ENCODE data around the gene RANBP17. TPM values are rescaled to one million over a fixed set of nuclear protein-coding genes. Genes with fewer than 3 reads are reported as not detected.

Gene RANBP17
- total RNA-seq, 1 donor from 2014 or later = not detected

DNA sequence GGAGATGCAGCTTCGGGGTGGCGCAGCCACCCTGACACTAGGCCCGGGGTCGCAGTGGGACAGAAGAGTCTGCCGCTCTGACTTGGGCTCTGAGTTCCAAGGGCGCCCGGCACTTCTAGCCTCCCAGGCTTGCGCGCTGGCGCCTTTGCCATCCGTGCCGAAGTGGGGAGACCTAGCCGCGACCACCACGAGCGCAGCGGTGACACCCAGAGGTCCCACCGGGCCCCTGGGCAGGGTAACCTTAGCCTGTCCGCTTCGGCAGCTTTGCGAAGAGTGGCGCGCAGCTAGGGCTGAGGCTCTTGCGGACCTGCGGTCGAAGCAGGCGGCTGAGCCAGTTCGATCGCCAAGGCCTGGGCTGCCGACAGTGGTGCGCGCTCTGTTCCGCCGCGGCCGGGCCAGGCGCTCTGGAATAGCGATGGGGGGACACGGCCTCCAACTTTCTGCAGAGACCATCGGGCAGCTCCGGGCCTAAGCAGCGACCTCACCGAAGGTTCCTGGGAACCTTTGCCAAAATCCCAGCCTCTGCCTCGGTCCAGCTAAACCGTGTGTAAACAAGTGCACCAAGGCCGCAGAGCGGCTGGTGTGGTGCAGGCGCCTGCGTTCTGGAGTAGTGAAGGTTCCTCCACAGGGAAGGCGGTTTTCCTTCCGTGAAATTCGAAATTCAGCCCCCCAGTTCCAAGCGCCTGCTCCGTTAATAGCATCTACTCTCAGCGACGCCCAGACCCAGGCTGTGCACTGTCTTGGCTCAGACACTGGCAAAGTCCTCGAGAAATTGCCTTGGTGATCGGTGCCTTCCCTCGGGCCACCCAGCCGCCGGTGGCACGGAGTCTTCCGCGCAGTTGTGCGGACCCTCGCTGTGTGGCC, 454.7 kb downstream of the RANBP17 start:
- intact Hi-C loops (cut with micrococcal nuclease) = loop anchor here (5.0 kb wide), 1 partner anchor 1921 kb away; the partner anchor contains the start of gene NKX2-5
- H3K4me1 Mint-ChIP-seq = peaks cover 3% of the 10 kb centered on the region
- peaks cover 3% of the 10 kb centered on the region for H3K9me3 Mint-ChIP-seq
- no peak overlapping the region for H3K4me3 Mint-ChIP-seq
- peak overlapping the region; percentile 45 for H3K27ac Mint-ChIP-seq
- peaks cover 6% of the 10 kb centered on the region for H3K36me3 Mint-ChIP-seq (ENCODE audit: low read depth)
- H3K27me3 Mint-ChIP-seq = peaks cover 73% of the 10 kb centered on the region
- DNase-seq = no peak

DNA sequence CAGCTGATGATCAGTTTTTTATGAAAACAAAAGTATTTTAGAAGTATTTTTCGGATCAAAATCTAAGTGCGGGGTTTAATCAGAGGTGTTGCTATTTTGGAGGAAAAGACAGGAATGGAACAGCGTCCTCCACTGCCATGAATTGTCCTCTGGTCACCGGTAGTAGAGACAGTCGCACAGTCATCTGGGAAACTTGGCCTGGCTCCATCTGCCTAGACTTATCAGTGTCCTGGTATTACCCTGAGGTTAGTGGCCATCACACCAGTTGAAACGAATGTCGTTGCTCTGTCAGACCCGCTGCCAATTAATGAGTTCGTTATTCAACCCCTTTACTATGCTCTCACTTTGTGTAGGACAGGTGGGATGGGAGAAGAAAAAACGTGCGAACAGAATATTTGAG, 455.4 kb downstream of the RANBP17 start:
- Mint-ChIP-seq H3K27ac (no peak overlapping the region), H3K36me3 (ENCODE audit: low read depth) (peaks cover 6% of the 10 kb centered on the region), H3K4me1 (peaks cover 3% of the 10 kb centered on the region), H3K9me3 (peaks cover 3% of the 10 kb centered on the region), H3K4me3 (no peak overlapping the region), H3K27me3 (peaks cover 77% of the 10 kb centered on the region)
- no peak for DNase-seq
- intact Hi-C loops (cut with micrococcal nuclease) = loop anchor here (5.0 kb wide), 1 partner anchor 1920 kb away; the partner anchor contains the start of gene NKX2-5

GRCh38 chr5:171318026-171318425, 456.2 kb downstream of the RANBP17 start:
- peaks cover 78% of the 10 kb centered on the region for H3K27me3 Mint-ChIP-seq
- no peak for DNase-seq
- H3K27ac Mint-ChIP-seq = no peak overlapping the region
- no peak overlapping the region for H3K4me3 Mint-ChIP-seq
- peaks cover 4% of the 10 kb centered on the region for H3K36me3 Mint-ChIP-seq (ENCODE audit: low read depth)
- peaks cover under 1% of the 10 kb centered on the region for H3K4me1 Mint-ChIP-seq
- H3K9me3 Mint-ChIP-seq = peaks cover under 1% of the 10 kb centered on the region
- intact Hi-C loops (cut with micrococcal nuclease) = loop anchor here (5.0 kb wide), 1 partner anchor 1919 kb away; the partner anchor contains the start of gene NKX2-5

DNA sequence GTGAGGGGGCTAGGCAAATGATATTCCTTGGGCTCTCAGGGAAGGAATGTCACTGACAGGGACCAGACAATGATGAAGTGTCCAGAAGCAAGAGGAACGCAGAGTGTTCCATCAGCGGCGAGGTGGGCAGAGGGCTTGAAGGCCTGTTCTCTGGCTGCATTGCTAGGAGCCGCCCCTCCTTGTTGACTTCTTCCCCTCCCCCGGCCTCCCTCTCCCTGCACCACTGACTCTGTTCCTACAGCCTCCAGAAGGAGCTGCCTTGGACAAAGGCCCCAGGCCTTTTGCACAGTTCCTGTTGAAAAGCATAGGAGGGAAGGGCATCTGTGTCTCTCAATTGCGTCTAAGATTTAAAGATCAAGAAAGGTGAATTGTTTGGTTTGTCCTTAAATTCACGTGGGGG, 459.6 kb downstream of the RANBP17 start:
- Mint-ChIP-seq H3K36me3 (ENCODE audit: low read depth) (no peaks in the 10 kb centered on the region), H3K9me3 (no peaks in the 10 kb centered on the region), H3K4me3 (no peak overlapping the region), H3K27me3 (peaks cover 68% of the 10 kb centered on the region), H3K27ac (no peak overlapping the region), H3K4me1 (no peaks in the 10 kb centered on the region)
- DNase-seq = no peak
- intact Hi-C loops (cut with micrococcal nuclease) = no loop called here

DNA sequence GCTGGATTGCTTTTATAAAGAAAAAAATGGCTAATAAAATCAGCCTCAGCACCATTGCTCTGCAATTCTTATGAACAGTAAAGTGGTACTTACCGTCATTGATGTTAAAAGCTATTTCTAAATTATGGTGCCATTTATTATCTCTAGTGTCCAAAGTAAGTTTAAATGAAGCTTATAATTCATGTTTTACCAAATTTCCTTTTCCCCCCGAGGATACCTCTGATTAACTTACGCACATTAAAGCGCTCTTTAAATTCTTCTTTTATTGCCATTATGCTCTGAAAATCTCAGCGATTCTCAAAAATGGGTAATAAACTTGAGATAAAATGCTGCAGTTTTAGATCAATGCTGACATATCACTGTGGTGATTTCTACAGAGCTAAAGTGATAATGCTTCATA, 460.7 kb downstream of the RANBP17 start:
- Mint-ChIP-seq H3K4me1 (no peaks in the 10 kb centered on the region), H3K4me3 (no peak overlapping the region), H3K36me3 (ENCODE audit: low read depth) (no peaks in the 10 kb centered on the region), H3K27ac (no peak overlapping the region), H3K27me3 (peaks cover 61% of the 10 kb centered on the region), H3K9me3 (no peaks in the 10 kb centered on the region)
- DNase-seq = no peak
- intact Hi-C loops (cut with micrococcal nuclease) = no loop called here

DNA sequence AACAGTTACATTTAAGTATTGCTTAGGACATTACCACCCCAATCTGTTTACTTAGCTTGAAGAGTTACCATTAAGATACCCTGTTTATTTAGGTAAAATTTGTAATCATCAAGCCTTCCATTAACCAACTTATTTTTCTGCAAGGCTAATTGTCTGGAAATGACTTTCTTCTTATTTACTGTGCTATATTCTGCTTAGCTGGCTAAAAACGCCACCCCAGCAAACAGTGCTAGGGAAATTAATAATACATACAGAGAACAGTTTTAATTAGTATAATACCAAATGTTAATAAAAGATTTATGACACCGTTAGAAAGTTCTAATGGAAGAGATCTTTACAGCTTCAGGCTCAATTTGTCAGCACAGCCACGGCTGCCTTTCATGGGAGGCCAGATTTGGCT, 461.2 kb downstream of the RANBP17 start:
- intact Hi-C loops (cut with micrococcal nuclease) = no loop called here

GRCh38 chr5:171323806-171324632, 462.2 kb downstream of the RANBP17 start:
- Mint-ChIP-seq H3K4me1 (no peaks in the 10 kb centered on the region), H3K36me3 (ENCODE audit: low read depth) (no peaks in the 10 kb centered on the region), H3K9me3 (no peaks in the 10 kb centered on the region), H3K27me3 (peaks cover 52% of the 10 kb centered on the region), H3K4me3 (no peak overlapping the region), H3K27ac (no peak overlapping the region)
- intact Hi-C loops (cut with micrococcal nuclease) = no loop called here
- no peak for DNase-seq

More for the DNA sequence above, 461.2 kb downstream of the RANBP17 start:
- H3K4me1 Mint-ChIP-seq = no peaks in the 10 kb centered on the region
- no peaks in the 10 kb centered on the region for H3K9me3 Mint-ChIP-seq
- no peak overlapping the region for H3K4me3 Mint-ChIP-seq
- no peaks in the 10 kb centered on the region for H3K36me3 Mint-ChIP-seq (ENCODE audit: low read depth)
- H3K27me3 Mint-ChIP-seq = peaks cover 58% of the 10 kb centered on the region
- no peak for DNase-seq
- no peak overlapping the region for H3K27ac Mint-ChIP-seq

DNA sequence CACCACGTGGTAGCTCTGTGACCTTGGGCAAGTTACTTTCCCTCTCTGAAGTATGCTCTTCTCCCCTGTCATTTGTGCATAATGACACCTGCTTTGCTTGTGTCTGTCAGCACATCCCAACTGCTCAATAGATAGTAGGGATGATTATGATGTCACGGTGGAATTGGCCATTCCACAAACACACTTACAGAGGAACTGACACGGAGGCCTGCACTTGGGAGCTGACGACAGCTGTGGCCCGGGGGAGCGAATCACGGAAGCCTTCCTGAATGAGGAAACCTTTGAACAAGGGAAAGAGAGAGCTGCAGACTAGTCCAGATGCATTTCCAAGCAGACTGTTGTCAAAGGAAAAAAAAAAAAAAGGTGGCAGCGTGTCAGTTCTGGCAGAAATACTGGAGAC, 468.2 kb downstream of the RANBP17 start:
- H3K36me3 Mint-ChIP-seq (ENCODE audit: low read depth) = no peaks in the 10 kb centered on the region
- intact Hi-C loops (cut with micrococcal nuclease) = no loop called here
- H3K27ac Mint-ChIP-seq = no peak overlapping the region
- H3K4me1 Mint-ChIP-seq = no peaks in the 10 kb centered on the region
- no peak overlapping the region for H3K4me3 Mint-ChIP-seq
- H3K9me3 Mint-ChIP-seq = no peaks in the 10 kb centered on the region
- DNase-seq = no peak
- peaks cover 18% of the 10 kb centered on the region for H3K27me3 Mint-ChIP-seq

DNA sequence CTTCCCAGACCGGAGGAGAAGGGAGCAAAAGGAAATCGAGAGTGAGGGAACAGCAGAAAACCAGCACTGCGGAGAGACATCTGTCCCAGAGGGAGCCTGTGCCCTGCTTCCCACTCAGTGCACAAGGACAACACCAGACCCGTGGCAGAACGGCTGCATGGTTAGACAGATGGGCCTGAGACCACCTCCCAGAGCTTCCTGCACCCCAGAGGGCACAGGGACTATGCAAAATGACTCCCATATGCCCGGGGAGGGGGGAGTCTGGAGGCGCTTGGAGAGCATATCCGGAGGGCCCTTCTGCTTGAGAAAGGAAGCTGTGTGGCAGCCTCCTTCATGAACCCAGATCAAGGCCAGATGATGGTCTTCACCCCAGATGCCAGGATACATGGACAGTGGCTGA, 473.8 kb downstream of the RANBP17 start:
- Mint-ChIP-seq H3K36me3 (ENCODE audit: low read depth) (no peaks in the 10 kb centered on the region), H3K4me3 (no peak overlapping the region), H3K27me3 (peaks cover 33% of the 10 kb centered on the region), H3K9me3 (no peaks in the 10 kb centered on the region), H3K27ac (no peak overlapping the region), H3K4me1 (peaks cover 3% of the 10 kb centered on the region)
- no peak for DNase-seq
- intact Hi-C loops (cut with micrococcal nuclease) = loop anchor here (2.0 kb wide), 2 partner anchors 27 to 131 kb away; partner anchors contain the start of gene TLX3

DNA sequence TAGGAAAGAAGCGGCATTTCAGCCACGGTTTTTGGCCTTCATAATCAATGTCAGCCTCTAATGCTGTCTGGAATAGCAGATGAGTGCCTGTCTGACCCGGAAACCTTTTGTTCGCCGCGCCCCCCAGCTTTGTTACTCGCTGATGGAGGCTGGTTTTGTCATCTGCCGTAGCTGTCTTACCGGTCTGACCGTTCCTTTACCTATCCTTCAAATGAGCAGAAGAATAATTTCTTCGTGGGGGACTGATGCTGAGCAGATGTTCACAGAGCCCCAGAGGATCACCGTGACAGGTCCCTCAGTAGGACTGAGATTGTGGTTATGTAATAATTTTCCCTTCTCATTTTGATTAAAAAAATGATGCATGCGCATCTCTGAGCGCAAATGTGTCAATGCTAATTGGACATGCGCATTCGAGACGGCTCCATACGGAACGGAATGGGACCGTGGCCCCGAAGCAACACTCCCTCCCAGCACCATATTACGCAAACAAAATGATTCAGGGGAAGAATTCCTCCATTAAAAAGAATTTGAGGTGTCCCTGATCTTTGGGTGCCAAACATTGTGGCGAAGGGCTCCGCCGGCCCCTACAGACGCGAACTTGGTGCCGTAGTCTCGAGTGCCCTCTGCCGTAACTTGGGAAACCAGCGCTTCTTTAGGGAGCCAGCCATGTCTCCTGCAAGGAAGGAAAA, 474.8 kb downstream of the RANBP17 start:
- Mint-ChIP-seq H3K27me3 (peaks cover 33% of the 10 kb centered on the region), H3K36me3 (ENCODE audit: low read depth) (no peaks in the 10 kb centered on the region), H3K9me3 (no peaks in the 10 kb centered on the region), H3K4me3 (peak overlapping the region; percentile 44), H3K27ac (no peak overlapping the region), H3K4me1 (peaks cover 3% of the 10 kb centered on the region)
- intact Hi-C loops (cut with micrococcal nuclease) = loop anchor here (2.0 kb wide), 2 partner anchors 28 to 132 kb away; partner anchors contain the start of gene TLX3
- peak; percentile 65 for DNase-seq

DNA sequence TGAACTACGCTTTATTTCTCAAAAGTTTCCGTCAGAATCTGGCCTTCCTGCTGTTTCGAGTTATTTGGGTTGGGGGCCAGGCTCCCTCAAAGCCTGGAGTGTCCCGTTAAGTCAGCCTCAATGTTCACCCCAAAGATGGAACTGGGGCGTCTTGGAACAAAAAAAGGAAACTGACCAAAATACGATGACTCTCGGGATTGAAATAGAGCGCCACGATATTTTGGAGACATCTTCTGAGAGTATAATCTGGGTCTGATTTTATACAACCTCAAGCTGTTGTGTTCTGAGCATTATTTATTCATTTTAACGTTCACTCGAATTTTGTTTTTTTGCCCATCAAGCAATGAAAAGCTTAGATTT, 475.4 kb downstream of the RANBP17 start:
- Mint-ChIP-seq H3K27me3 (peaks cover 33% of the 10 kb centered on the region), H3K27ac (no peak overlapping the region), H3K9me3 (no peaks in the 10 kb centered on the region), H3K36me3 (ENCODE audit: low read depth) (no peaks in the 10 kb centered on the region), H3K4me3 (peak overlapping the region; percentile 44), H3K4me1 (peaks cover 3% of the 10 kb centered on the region)
- DNase-seq = no peak
- intact Hi-C loops (cut with micrococcal nuclease) = loop anchor here (2.0 kb wide), 2 partner anchors 28 to 132 kb away; partner anchors contain the start of gene TLX3

DNA sequence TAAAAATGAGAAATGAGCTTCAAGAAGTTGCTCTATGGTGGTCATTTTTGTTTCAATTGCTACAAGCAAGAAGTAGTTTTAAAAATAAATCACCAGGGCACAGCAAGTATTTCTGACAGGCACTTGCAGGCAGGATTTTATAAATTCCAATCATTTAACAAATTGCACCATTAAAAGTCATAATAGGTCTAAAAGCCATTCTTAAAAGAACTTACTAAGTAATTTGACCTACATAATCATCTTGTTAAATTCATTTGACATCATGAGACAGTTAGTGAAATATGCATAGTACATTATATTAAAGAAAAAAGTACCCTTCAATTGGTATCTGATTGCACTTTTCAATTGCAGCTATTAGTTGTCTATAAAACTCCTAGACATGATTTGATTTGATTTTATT, 478.2 kb downstream of the RANBP17 start:
- peaks cover 3% of the 10 kb centered on the region for H3K4me1 Mint-ChIP-seq
- no peak overlapping the region for H3K4me3 Mint-ChIP-seq
- H3K27me3 Mint-ChIP-seq = peaks cover 28% of the 10 kb centered on the region
- H3K9me3 Mint-ChIP-seq = no peaks in the 10 kb centered on the region
- no peak for DNase-seq
- no peak overlapping the region for H3K27ac Mint-ChIP-seq
- intact Hi-C loops (cut with micrococcal nuclease) = loop anchor here (10.0 kb wide), 1 partner anchor 595 kb away; no protein-coding TSS in a partner anchor
- no peaks in the 10 kb centered on the region for H3K36me3 Mint-ChIP-seq (ENCODE audit: low read depth)

GRCh38 chr5:171340491-171340890, 478.7 kb downstream of the RANBP17 start:
- intact Hi-C loops (cut with micrococcal nuclease) = loop anchor here (10.0 kb wide), 1 partner anchor 596 kb away; no protein-coding TSS in a partner anchor
- peaks cover 3% of the 10 kb centered on the region for H3K4me1 Mint-ChIP-seq
- no peak overlapping the region for H3K4me3 Mint-ChIP-seq
- DNase-seq = no peak
- no peaks in the 10 kb centered on the region for H3K36me3 Mint-ChIP-seq (ENCODE audit: low read depth)
- H3K9me3 Mint-ChIP-seq = no peaks in the 10 kb centered on the region
- H3K27me3 Mint-ChIP-seq = peaks cover 24% of the 10 kb centered on the region
- no peak overlapping the region for H3K27ac Mint-ChIP-seq

Data from activated CD4-positive, alpha-beta T cell treated with anti-CD3 and anti-CD28 coated beads, Interleukin-2, amount 10 ng/mL, durations not matched to agents 24 days and 14 days (primary cell).